ENCODE measurements around the gene COL1A2. TPM values are rescaled to one million over a fixed set of nuclear protein-coding genes. Genes with fewer than 3 reads are reported as not detected.
A peak's percentile ranks its signal among the peaks of the same experiment; 100 is the strongest.

Gene COL1A2
- total and polyA plus RNA-seq, 2 of the 4 experiments (the other 2 are of a cell fraction), result 1,211 to 4,454 TPM

GRCh38 chr7:94433224-94433623 lies 38.5 kb downstream of the COL1A2 start:
- Histone ChIP-seq H3K23ac (ENCODE audit: low read depth, low read length) (no peak overlapping the region), H3K36me3 (ENCODE audit: control insufficient read depth, insufficient read depth, low read length) (peaks cover 23% of the 10 kb centered on the region), H3K27ac (ENCODE audit: insufficient read depth, low read length) (no peak overlapping the region), H3K9me3 (ENCODE audit: control insufficient read depth, insufficient read depth, low read length) (no peaks in the 10 kb centered on the region), H2AK5ac (ENCODE audit: low read depth, low read length) (peak overlapping the region; percentile 66), H3K27me3 (ENCODE audit: control insufficient read depth, insufficient read depth, low read length) (no peaks in the 10 kb centered on the region), H3K9me1 (ENCODE audit: insufficient read depth, low read length) (0 out of 2 replicates have a peak, but pooled peaks cover 2% of the 10 kb centered on the region), H3K9ac (ENCODE audit: low read depth, low read length) (no peak overlapping the region), H2BK120ac (ENCODE audit: low read depth, low read length) (0 out of 2 replicates have a peak overlapping the region, but pooled peaks have one; percentile 8), H4K91ac (ENCODE audit: insufficient read depth, low read depth, low read length) (no peak overlapping the region; the same call in 1 of the 2 replicates), H4K8ac (ENCODE audit: low read depth in 2 of 2, low read length in 2 of 2) (no peak overlapping the region), H4K5ac (ENCODE audit: low read depth, low read length) (no peak overlapping the region), H3K79me1 (ENCODE audit: low read depth in 1 of 2, low read length in 2 of 2) (peaks cover 0 to 3% of the 10 kb centered on the region in 2 experiments; a peak in 1 of 4 replicates), H2BK15ac (ENCODE audit: low read depth, low read length) (peak overlapping the region; percentile 60; the same call in 1 of the 3 replicates), H3K4me2 (ENCODE audit: low read depth, low read length) (no peak overlapping the region), H2BK5ac (ENCODE audit: low read depth, low read length, poor library complexity, severe bottlenecking) (peak overlapping the region; percentile 21), H2AK9ac (replicated peaks; ENCODE audit: low read depth, low read length, poor library complexity) (no peak overlapping the region), H3K4ac (ENCODE audit: low read depth, low read length) (no peak overlapping the region), H3K4me3 (ENCODE audit: insufficient read depth, low read depth, low read length) (no peak overlapping the region), H4K20me1 (ENCODE audit: insufficient read depth, low read length) (peaks cover 44% of the 10 kb centered on the region; the same call in 1 of the 2 replicates), H3K18ac (ENCODE audit: low read depth, low read length) (no peak overlapping the region), H2AFZ (replicated peaks; ENCODE audit: low read length, poor library complexity) (no peak overlapping the region), H3K14ac (replicated peaks; ENCODE audit: low read depth, low read length) (no peak overlapping the region), H3K4me1 (ENCODE audit: control insufficient read depth, insufficient read depth, low read length) (no peaks in the 10 kb centered on the region), H2BK20ac (ENCODE audit: low read depth, low read length) (no peak overlapping the region), H3K56ac (ENCODE audit: extremely low read depth, insufficient read depth, low read length) (no peak overlapping the region)
- in situ Hi-C loops (cut with MboI; ENCODE audit: low sequenced_read_pairs) (loop anchor here (5.0 to 25.0 kb wide), 2 partner anchors 136 to 521 kb away; partner anchors contain the start of genes GNG11 and GNGT1), intact Hi-C loops (cut with micrococcal nuclease) (loop anchor here (1.0 to 10.0 kb wide), 2 partner anchors 138 to 528 kb away; partner anchors contain the start of gene GNGT1), dilution Hi-C loops (cut with HindIII; ENCODE audit: low sequenced_read_pairs, unreplicated experiment) (no loop called here)
- ChIA-PET POLR2A (ENCODE audit: unreplicated experiment) (interaction anchor here (0.6 to 1.4 kb wide), 8 partner anchors 35 to 716 kb away, joined by 3 to 5 read pairs (median 4); partner anchors contain the start of gene COL1A2), CTCF (interaction anchor here (2.0 to 4.2 kb wide), 2 partner anchors 138 to 144 kb away, joined by 14 read pairs; no protein-coding TSS in a partner anchor)
- TF ChIP-seq NFE2L2 (IDR thresholded peaks at IDR 0.05; ENCODE audit: low read depth, low read length) (no peak), BHLHE40 (IDR thresholded peaks at IDR 0.05; ENCODE audit: low read depth, low read length) (no peak), CHD1 (IDR thresholded peaks at IDR 0.05; ENCODE audit: low read depth, low read length) (no peak), RFX5 (IDR thresholded peaks at IDR 0.05; ENCODE audit: low read depth, low read length) (no peak), CTCF (conservative IDR thresholded peaks at IDR 0.05; ENCODE audit: low read depth, low read length) (no peak), MAFK (IDR thresholded peaks at IDR 0.05; ENCODE audit: low read depth, low read length) (no peak), RAD21 (IDR thresholded peaks at IDR 0.05; ENCODE audit: low read length) (no peak), MXI1 (IDR thresholded peaks at IDR 0.05; ENCODE audit: borderline replicate concordance, low read depth, low read length) (no peak), ELK1 (IDR thresholded peaks at IDR 0.05; ENCODE audit: borderline replicate concordance, low read depth, low read length) (no peak), USF2 (IDR thresholded peaks at IDR 0.05; ENCODE audit: low read depth, low read length) (no peak), MAZ (IDR thresholded peaks at IDR 0.05; ENCODE audit: borderline replicate concordance, low read depth, low read length) (no peak)
- DNase-seq (peak; percentile 16), ATAC-seq (ENCODE audit: low read depth) (peak; percentile 2)
- no TSS peak for BruUV-seq (replicated peaks)
- no CpG with 5 or more reads among the region's 2 CpGs for WGBS, 2 experiments (ENCODE audit: extremely low coverage in 2 of 2, insufficient read length in 1 of 2)
